LNCAP (cell line): ENCODE results near the gene FRMD4A.

ENCODE experiments used
- TF ChIP-seq, protein P1 (sequence below): fragments of 450-650 bp; IDR thresholded peaks from 2 replicates; pipeline ENCODE4 v1.5.1; 2017; ENCODE audit warnings: mild to moderate bottlenecking

Gene FRMD4A

GRCh38 chr10:13765641-13766341 is 564.9 kb downstream of the FRMD4A start:
- TF ChIP-seq, protein P1, sequence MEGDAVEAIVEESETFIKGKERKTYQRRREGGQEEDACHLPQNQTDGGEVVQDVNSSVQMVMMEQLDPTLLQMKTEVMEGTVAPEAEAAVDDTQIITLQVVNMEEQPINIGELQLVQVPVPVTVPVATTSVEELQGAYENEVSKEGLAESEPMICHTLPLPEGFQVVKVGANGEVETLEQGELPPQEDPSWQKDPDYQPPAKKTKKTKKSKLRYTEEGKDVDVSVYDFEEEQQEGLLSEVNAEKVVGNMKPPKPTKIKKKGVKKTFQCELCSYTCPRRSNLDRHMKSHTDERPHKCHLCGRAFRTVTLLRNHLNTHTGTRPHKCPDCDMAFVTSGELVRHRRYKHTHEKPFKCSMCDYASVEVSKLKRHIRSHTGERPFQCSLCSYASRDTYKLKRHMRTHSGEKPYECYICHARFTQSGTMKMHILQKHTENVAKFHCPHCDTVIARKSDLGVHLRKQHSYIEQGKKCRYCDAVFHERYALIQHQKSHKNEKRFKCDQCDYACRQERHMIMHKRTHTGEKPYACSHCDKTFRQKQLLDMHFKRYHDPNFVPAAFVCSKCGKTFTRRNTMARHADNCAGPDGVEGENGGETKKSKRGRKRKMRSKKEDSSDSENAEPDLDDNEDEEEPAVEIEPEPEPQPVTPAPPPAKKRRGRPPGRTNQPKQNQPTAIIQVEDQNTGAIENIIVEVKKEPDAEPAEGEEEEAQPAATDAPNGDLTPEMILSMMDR, result no peak

GRCh38 chr10:13761490-13762091 is 569.1 kb downstream of the FRMD4A start:
- TF ChIP-seq, protein P1, result no peak

DNA sequence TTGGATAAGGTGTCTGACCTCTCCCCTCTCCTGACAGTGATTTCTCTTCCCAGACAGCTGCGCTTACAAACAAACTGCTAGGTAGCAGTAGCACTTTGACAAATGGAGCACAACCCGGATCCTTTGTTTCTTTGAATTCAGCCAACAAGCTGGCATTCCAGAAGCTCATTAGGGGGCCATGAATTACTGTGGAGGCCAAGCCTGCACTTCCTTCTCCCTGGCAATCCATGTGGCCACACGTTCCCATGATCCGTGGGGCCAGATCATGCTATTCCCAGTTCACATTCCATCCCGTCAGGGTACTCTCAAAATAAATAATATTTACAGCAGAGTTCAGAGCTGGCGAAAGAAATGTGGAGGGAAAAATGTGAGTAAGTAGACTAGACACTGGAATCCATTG is 571.6 kb downstream of the FRMD4A start:
- TF ChIP-seq, protein P1, result no peak

- TF ChIP-seq, protein P1, result no peak
Observed at GRCh38 chr10:13758756-13759155, 572.0 kb downstream of the FRMD4A start.

DNA sequence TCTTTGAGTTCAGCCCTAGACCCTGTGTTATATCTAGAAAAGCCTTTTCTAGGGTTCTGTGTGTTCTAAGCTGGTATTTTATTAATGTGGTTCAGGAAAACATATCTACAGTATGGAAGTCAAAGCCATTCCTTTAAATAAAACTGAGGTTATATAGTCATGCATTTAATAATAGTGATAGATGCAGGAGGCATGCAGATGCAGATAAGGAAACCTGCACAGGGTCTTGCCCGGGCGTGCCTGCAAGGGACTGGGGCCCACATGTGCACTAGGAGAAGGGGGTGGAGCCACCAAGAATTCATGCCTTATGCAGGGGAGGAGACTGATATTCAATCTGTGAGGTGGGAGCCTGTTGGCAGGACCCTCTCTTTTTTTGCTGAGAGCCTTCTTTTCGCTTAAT is 572.4 kb downstream of the FRMD4A start:
- TF ChIP-seq, protein P1, result no peak

DNA sequence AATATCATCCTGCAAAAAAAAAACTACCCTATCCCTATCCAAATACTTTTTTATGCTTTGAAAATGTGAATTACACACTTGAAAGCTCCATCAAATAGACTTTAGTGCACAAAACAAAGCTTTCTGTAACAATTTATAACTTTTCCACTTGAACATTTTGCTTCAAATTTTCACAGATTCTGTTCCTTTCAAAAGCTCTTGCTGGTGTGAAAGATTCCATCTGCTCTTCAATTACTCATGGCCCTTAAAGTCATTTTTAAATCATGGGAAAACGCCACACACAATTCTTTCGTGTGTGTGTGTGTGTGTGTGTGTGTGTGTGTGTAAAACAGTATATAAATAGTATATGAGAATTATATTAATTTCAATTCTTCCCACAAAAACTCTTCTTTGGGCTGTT is 576.4 kb downstream of the FRMD4A start:
- TF ChIP-seq, protein P1, result no peak

DNA sequence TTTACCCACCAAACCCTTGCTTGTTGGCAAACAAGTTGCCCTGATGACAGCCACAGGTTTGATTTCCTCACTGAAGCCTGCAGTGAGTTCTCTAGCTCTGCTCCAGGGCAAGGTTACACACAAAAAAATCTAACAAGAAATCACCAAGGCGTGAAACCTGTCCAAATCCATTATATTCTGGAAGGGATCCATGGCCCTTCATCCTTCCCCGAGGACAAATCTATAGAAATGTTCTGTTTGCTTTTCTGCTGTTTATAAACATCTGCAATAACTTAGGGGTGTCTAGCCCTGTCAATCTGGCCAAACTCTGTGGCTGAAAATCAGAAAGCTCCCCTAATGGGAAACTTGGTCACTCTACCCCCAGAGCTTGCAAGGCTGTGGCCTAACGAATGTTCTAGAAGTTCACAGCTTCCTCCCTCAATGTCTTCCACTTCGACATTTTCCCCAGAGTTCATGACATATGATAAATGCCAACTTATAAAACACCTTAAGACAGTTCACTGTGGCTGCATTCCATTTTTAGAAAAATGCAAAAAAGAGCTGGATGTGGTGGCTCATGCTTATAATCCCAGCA is 579.4 kb downstream of the FRMD4A start:
- TF ChIP-seq, protein P1, result no peak
